IMR-90 (cell line): ENCODE measurements around the gene FBXO40. TPM values are rescaled to one million over a fixed set of nuclear protein-coding genes. Genes with fewer than 3 reads are reported as not detected.

ENCODE experiments used
- ATAC-seq: fragments of 200-7000 bp; cut with Tn5 transposase; 2 replicates; pipeline ENCODE4 v1.9.1; 2020; ENCODE audit warnings: low read depth, mild to moderate bottlenecking, moderate library complexity
- BruUV-seq: library from RNA; stranded (reverse); fragments of 400-500 nt; replicated peaks from 2 replicates; lab custom pipeline; 2021; lab: Mats Ljungman, UMichigan
- CTCF ChIA-PET: fragments of 300-600 bp; formaldehyde crosslinking; extraction: SDS; loops from one replicate; lab custom pipeline; 2021; ENCODE audit warnings: antibody characterized with exemption; lab: Yijun Ruan, JAX
- POLR2A ChIA-PET: fragments of 300-600 bp; sonication (Branson Sonifier 250); formaldehyde crosslinking; loops from one replicate; lab custom pipeline; 2022; ENCODE audit warnings: antibody characterized with exemption; ENCODE audit not compliant: unreplicated experiment; lab: Charles Lee
- DNase-seq: peaks from one replicate; pipeline ENCODE4 v3.0.0; 2013
- H2AFZ ChIP-seq: replicated peaks from 2 replicates; pipeline ENCODE3; 2013; ENCODE audit warnings: low read length, mild to moderate bottlenecking; ENCODE audit not compliant: poor library complexity
- H2AK5ac ChIP-seq: 2 replicates; pipeline ENCODE4 v1.6.1; 2013; ENCODE audit warnings: low read depth, low read length, inconsistent platforms
- H2AK9ac ChIP-seq: replicated peaks from 2 replicates; pipeline ENCODE3; 2013; ENCODE audit warnings: mild to moderate bottlenecking, low read depth, low read length, moderate library complexity; ENCODE audit not compliant: poor library complexity
- H2BK120ac ChIP-seq: 2 replicates; pipeline ENCODE4 v1.6.1; 2013; ENCODE audit warnings: low read depth, low read length, inconsistent platforms
- H2BK15ac ChIP-seq: 3 replicates; pipeline ENCODE4 v1.6.1; 2013; ENCODE audit warnings: low read depth, low read length, inconsistent platforms
- H2BK20ac ChIP-seq: 2 replicates; pipeline ENCODE4 v1.6.1; 2013; ENCODE audit warnings: low read depth, mild to moderate bottlenecking, inconsistent platforms, low read length, moderate library complexity
- H2BK5ac ChIP-seq: 2 replicates; pipeline ENCODE4 v1.6.1; 2013; ENCODE audit warnings: mild to moderate bottlenecking, low read depth, low read length, inconsistent platforms; ENCODE audit not compliant: poor library complexity, severe bottlenecking
- H3K14ac ChIP-seq: replicated peaks from 2 replicates; pipeline ENCODE4 v1.6.1; 2013; ENCODE audit warnings: low read depth, low read length, inconsistent platforms
- H3K18ac ChIP-seq: 2 replicates; pipeline ENCODE4 v1.6.1; 2013; ENCODE audit warnings: low read depth, low read length, control low read depth
- H3K23ac ChIP-seq: 2 replicates; pipeline ENCODE4 v1.6.1; 2013; ENCODE audit warnings: low read depth, low read length, inconsistent platforms
- H3K27ac ChIP-seq: 2 replicates; pipeline ENCODE4 v1.5.1; 2013; ENCODE audit warnings: mild to moderate bottlenecking, control low read depth, low read length; ENCODE audit not compliant: insufficient read depth
- H3K27me3 ChIP-seq: 2 replicates; pipeline ENCODE4 v1.6.1; 2013; ENCODE audit warnings: low read length; ENCODE audit not compliant: control insufficient read depth, insufficient read depth
- H3K36me3 ChIP-seq: 2 replicates; pipeline ENCODE4 v1.6.1; 2013; ENCODE audit warnings: low read length, mixed read lengths; ENCODE audit not compliant: control insufficient read depth, insufficient read depth
- H3K4ac ChIP-seq: 2 replicates; pipeline ENCODE4 v1.6.1; 2013; ENCODE audit warnings: low read depth, low read length, inconsistent platforms
- H3K4me1 ChIP-seq: 2 replicates; pipeline ENCODE4 v1.6.1; 2013; ENCODE audit warnings: low read length, mixed read lengths; ENCODE audit not compliant: control insufficient read depth, insufficient read depth
- H3K4me2 ChIP-seq: 2 replicates; pipeline ENCODE4 v1.6.1; 2013; ENCODE audit warnings: low read depth, mild to moderate bottlenecking, control low read depth, low read length, moderate library complexity
- H3K4me3 ChIP-seq: 2 replicates; pipeline ENCODE4 v1.5.1; 2013; ENCODE audit warnings: low read depth, mild to moderate bottlenecking, control low read depth, low read length, moderate library complexity; ENCODE audit not compliant: insufficient read depth
- H3K56ac ChIP-seq: 2 replicates; pipeline ENCODE4 v1.6.1; 2013; ENCODE audit warnings: low read length, inconsistent platforms; ENCODE audit not compliant: insufficient read depth; ENCODE audit errors: extremely low read depth
- H3K79me1 ChIP-seq, 2 experiments: 2 replicates each; pipeline ENCODE4 v1.6.1; 2013; ENCODE audit warnings: low read length in 2 of 2, inconsistent platforms in 1 of 2, low read depth in 1 of 2
- H3K9ac ChIP-seq: 2 replicates; pipeline ENCODE4 v1.6.1; 2013; ENCODE audit warnings: low read depth, low read length, control low read depth
- H3K9me1 ChIP-seq: 2 replicates; pipeline ENCODE4 v1.6.1; 2013; ENCODE audit warnings: low read length, inconsistent platforms; ENCODE audit not compliant: insufficient read depth
- H3K9me3 ChIP-seq: 2 replicates; pipeline ENCODE4 v1.6.1; 2013; ENCODE audit warnings: low read length; ENCODE audit not compliant: control insufficient read depth, insufficient read depth
- H4K20me1 ChIP-seq: 2 replicates; pipeline ENCODE4 v1.6.1; 2013; ENCODE audit warnings: low read length, inconsistent platforms; ENCODE audit not compliant: insufficient read depth
- H4K5ac ChIP-seq: 2 replicates; pipeline ENCODE4 v1.6.1; 2013; ENCODE audit warnings: mild to moderate bottlenecking, low read depth, low read length, control low read depth
- H4K8ac ChIP-seq, 2 experiments: 2 replicates each; pipeline ENCODE4 v1.6.1; 2013; ENCODE audit warnings: low read depth in 2 of 2, low read length in 2 of 2, control low read depth in 1 of 2, inconsistent platforms in 1 of 2
- H4K91ac ChIP-seq: 2 replicates; pipeline ENCODE4 v1.6.1; 2013; ENCODE audit warnings: low read depth, low read length, inconsistent platforms; ENCODE audit not compliant: insufficient read depth
- BHLHE40 ChIP-seq: fragments of 150-350 bp; IDR thresholded peaks from 2 replicates; pipeline ENCODE4 v1.6.1; 2016; ENCODE audit warnings: mild to moderate bottlenecking, low read depth, low read length
- CTCF ChIP-seq: conservative IDR thresholded peaks from 2 replicates; pipeline ENCODE4 v1.5.1; 2012; ENCODE audit warnings: mild to moderate bottlenecking, low read depth, low read length, improper control_type of control experiment
- POLR2A ChIP-seq: IDR thresholded peaks from 2 replicates; pipeline ENCODE4 v1.6.1; 2012; ENCODE audit warnings: mild to moderate bottlenecking, low read depth, low read length
- RAD21 ChIP-seq: IDR thresholded peaks from 2 replicates; pipeline ENCODE4 v1.6.1; 2012; ENCODE audit warnings: low read length, improper control_type of control experiment
- SMC3 ChIP-seq: fragments of 150-350 bp; IDR thresholded peaks from 2 replicates; pipeline ENCODE4 v1.6.1; 2016; ENCODE audit warnings: low read depth, mild to moderate bottlenecking, antibody characterized with exemption, low read length, moderate library complexity
- WGBS, 2 experiments: methylation state at CpG; one replicate each; pipeline versions ENCODE4 v1.1.5 to v1.1.7; 2013; ENCODE audit warnings: missing lambda C conversion rate in 2 of 2; ENCODE audit not compliant: insufficient read length in 1 of 2; ENCODE audit errors: extremely low coverage in 2 of 2; 5-methylcytosine and 5-hydroxymethylcytosine counted together
- dilution Hi-C: fragments of 300-500 bp; cut with HindIII; formaldehyde crosslinking; loops from one replicate; pipeline ENCODE4 v1.14.3; 2018; ENCODE audit warnings: low sequenced_read_pairs; ENCODE audit not compliant: unreplicated experiment
- in situ Hi-C: fragments of 300-500 bp; cut with MboI; formaldehyde crosslinking; loops from 3 replicates; pipeline ENCODE4 v1.14.3; 2019; ENCODE audit warnings: low sequenced_read_pairs, inconsistent platforms, mixed read lengths
- intact Hi-C: fragments of 100-400 bp; cut with micrococcal nuclease; formaldehyde crosslinking; loops from 2 replicates; pipeline ENCODE4 v1.10.0; 2022
- polyA plus RNA-seq, 3 experiments: library from polyadenylated mRNA; depleted of rRNA; stranded (reverse); fragments of >200 nt; gene quantifications; 2 replicates each; pipeline ENCODE4 v1.2.3, GENCODE V29; 2012; ENCODE audit warnings: low replicate concordance in 1 of 3
- total RNA-seq: library from RNA; depleted of rRNA; stranded (reverse); fragments of >200 nt; gene quantifications from 2 replicates; pipeline ENCODE4 v1.2.3, GENCODE V29; 2012

Gene FBXO40
- total and polyA plus RNA-seq, 2 of the 4 experiments (the other 2 are of a cell fraction): not detected

GRCh38 chr3:121645054-121645453 is 51.9 kb downstream of the FBXO40 start:
- H2BK5ac ChIP-seq: no peak overlapping the region
- H3K56ac ChIP-seq: no peak overlapping the region
- H4K20me1 ChIP-seq: no peaks in the 10 kb centered on the region
- H3K14ac ChIP-seq: no peak overlapping the region
- H2BK15ac ChIP-seq: no peak overlapping the region
- H3K27me3 ChIP-seq: no peaks in the 10 kb centered on the region; the same call in 1 of the 2 replicates
- H3K4me1 ChIP-seq: no peaks in the 10 kb centered on the region
- no peak for ATAC-seq
- no peak overlapping the region for H3K4ac ChIP-seq
- H3K4me3 ChIP-seq: no peak overlapping the region
- no peak overlapping the region for H2AFZ ChIP-seq
- WGBS, 2 experiments: no CpG with 5 or more reads among the region's 5 CpGs
- ChIA-PET CTCF (no interaction called here), POLR2A (no interaction called here)
- no peak for DNase-seq
- no peak overlapping the region for H2AK9ac ChIP-seq
- TF ChIP-seq SMC3 (no peak), BHLHE40 (no peak), RAD21 (no peak), CTCF (no peak), POLR2A (no peak)
- in situ Hi-C loops: no loop called here
- no peak overlapping the region for H3K27ac ChIP-seq
- no peak overlapping the region for H3K9ac ChIP-seq
- intact Hi-C loops: no loop called here
- no peak overlapping the region for H2BK20ac ChIP-seq
- no peaks in the 10 kb centered on the region for H3K79me1 ChIP-seq
- no TSS peak for BruUV-seq
- no peaks in the 10 kb centered on the region for H3K9me1 ChIP-seq
- H3K36me3 ChIP-seq: no peaks in the 10 kb centered on the region
- H3K9me3 ChIP-seq: no peaks in the 10 kb centered on the region
- dilution Hi-C loops: no loop called here
- no peak overlapping the region for H4K5ac ChIP-seq
- H2BK120ac ChIP-seq: no peak overlapping the region
- no peak overlapping the region for H2AK5ac ChIP-seq
- no peak overlapping the region for H3K23ac ChIP-seq
- no peak overlapping the region for H3K18ac ChIP-seq
- no peak overlapping the region for H4K8ac ChIP-seq
- H4K91ac ChIP-seq: no peak overlapping the region
- no peak overlapping the region for H3K4me2 ChIP-seq
